Activated CD4-positive, alpha-beta T cell treated with anti-CD3 and anti-CD28 coated beads, Interleukin-2, Interleukin-6, amounts not matched to agents 100 ng/mL and 50 ng/mL, durations not matched to agents 16 hours and 8 hours (primary cell): ENCODE results near the gene OXSR1.
"Not testable (repeated sequence)": the region's sequence is repeated elsewhere in the genome, so short reads cannot be mapped to it uniquely, and the experiment has no call there.

Source experiments
- DNase-seq: peaks from one replicate; pipeline ENCODE4 v3.0.0-alpha.2; 2020

The OXSR1 gene

GRCh38 chr3:38169027-38169317 lies 3.6 kb downstream of the OXSR1 start:
- peak; percentile 51 for DNase-seq

- DNase-seq = no peak
Measured at GRCh38 chr3:38170722-38171121, 5.4 kb downstream of the OXSR1 start.

GRCh38 chr3:38171622-38172021 lies 6.3 kb downstream of the OXSR1 start:
- DNase-seq = peak; percentile 28

- peak; percentile 49 for DNase-seq
Measured at GRCh38 chr3:38173834-38174418, 8.6 kb downstream of the OXSR1 start.

GRCh38 chr3:38177181-38177580 lies 11.8 kb downstream of the OXSR1 start:
- no peak for DNase-seq

- no peak for DNase-seq
Measured at GRCh38 chr3:38186781-38187180, 21.4 kb downstream of the OXSR1 start.

GRCh38 chr3:38190481-38190881 lies 25.1 kb downstream of the OXSR1 start:
- DNase-seq = peak; percentile 47

- DNase-seq = not testable (repeated sequence)
Measured at GRCh38 chr3:38202931-38203330, 37.6 kb downstream of the OXSR1 start.

- DNase-seq = no peak
Measured at GRCh38 chr3:38203690-38204089, 38.4 kb downstream of the OXSR1 start.

- DNase-seq = peak; percentile 50
Measured at GRCh38 chr3:38204599-38205471, 39.5 kb downstream of the OXSR1 start.

GRCh38 chr3:38205472-38205805 lies 40.1 kb downstream of the OXSR1 start:
- DNase-seq = peak; percentile 56

- DNase-seq = no peak
Measured at GRCh38 chr3:38207254-38208003, 42.1 kb downstream of the OXSR1 start.

GRCh38 chr3:38210141-38210757 lies 44.9 kb downstream of the OXSR1 start:
- peak; percentile 28 for DNase-seq

GRCh38 chr3:38212141-38212540 lies 46.8 kb downstream of the OXSR1 start:
- no peak for DNase-seq

- DNase-seq = no peak
Measured at GRCh38 chr3:38214560-38214959, 49.2 kb downstream of the OXSR1 start.

GRCh38 chr3:38219609-38220197 lies 54.4 kb downstream of the OXSR1 start:
- no peak for DNase-seq

- no peak for DNase-seq
Measured at GRCh38 chr3:38221005-38221404, 55.7 kb downstream of the OXSR1 start.

GRCh38 chr3:38222032-38222634 lies 56.8 kb downstream of the OXSR1 start:
- DNase-seq = no peak

GRCh38 chr3:38224357-38224756 lies 59.0 kb downstream of the OXSR1 start:
- DNase-seq = no peak

GRCh38 chr3:38226273-38226672 lies 60.9 kb downstream of the OXSR1 start:
- DNase-seq = no peak

GRCh38 chr3:38227989-38228388 lies 62.7 kb downstream of the OXSR1 start:
- peak; percentile 28 for DNase-seq

GRCh38 chr3:38229036-38229435 lies 63.7 kb downstream of the OXSR1 start:
- DNase-seq = no peak

GRCh38 chr3:38232701-38233100 lies 67.4 kb downstream of the OXSR1 start:
- no peak for DNase-seq
